ENCODE results near the gene MCM8.

GRCh38 chr20:6048391-6048790, 97.9 kb downstream of the MCM8 start:
- TF ChIP-seq POLR2A (IDR thresholded peaks at IDR 0.05) (no peak), CTCF (IDR thresholded peaks at IDR 0.05) (no peak)
